Esophagus (tissue), 2 donors: ENCODE results near the gene PLEKHM2. TPM values are rescaled to one million over a fixed set of nuclear protein-coding genes. Genes with fewer than 3 reads are reported as not detected.

ENCODE experiments used
- H3K27ac ChIP-seq, 2 donors: one replicate each; pipeline ENCODE4 v1.5.1; 2013; ENCODE audit warnings: low read depth in 2 of 2, mild to moderate bottlenecking in 2 of 2, inconsistent platforms in 1 of 2, low read length in 1 of 2, moderate library complexity in 1 of 2
- H3K27me3 ChIP-seq, 2 donors: one replicate each; pipeline ENCODE4 v1.6.1; 2013; ENCODE audit warnings: low read length in 2 of 2, control low read depth in 1 of 2, mild to moderate bottlenecking in 1 of 2; ENCODE audit not compliant: insufficient read depth in 2 of 2, control insufficient read depth in 1 of 2
- H3K36me3 ChIP-seq, 2 donors: one replicate each; pipeline ENCODE4 v1.6.1; 2013; ENCODE audit warnings: low read length in 1 of 2; ENCODE audit not compliant: control insufficient read depth in 2 of 2, insufficient read depth in 2 of 2
- H3K4me1 ChIP-seq, 2 donors: one replicate each; pipeline ENCODE4 v1.6.1; 2013; ENCODE audit warnings: low read length in 1 of 2; ENCODE audit not compliant: control insufficient read depth in 2 of 2, insufficient read depth in 2 of 2
- H3K4me3 ChIP-seq, 2 donors: one replicate each; pipeline ENCODE4 v1.5.1; 2013; ENCODE audit warnings: low read length in 2 of 2, mild to moderate bottlenecking in 2 of 2, low read depth in 1 of 2, moderate library complexity in 1 of 2
- H3K9me3 ChIP-seq, 2 donors: one replicate each; pipeline ENCODE4 v1.6.1; 2013; ENCODE audit warnings: mild to moderate bottlenecking in 2 of 2, low read depth in 1 of 2, low read length in 1 of 2, moderate library complexity in 1 of 2; ENCODE audit not compliant: control insufficient read depth in 2 of 2, insufficient read depth in 1 of 2
- WGBS, 2 donors: extraction: QIAGEN DNeasy Blood & Tissue Kit; methylation state at CpG; one replicate each; pipeline ENCODE4 v1.1.7; 2013; 5-methylcytosine and 5-hydroxymethylcytosine counted together
- polyA plus RNA-seq, 2 donors: library from polyadenylated mRNA; stranded (reverse); fragments of 200-250 nt; gene quantifications; one replicate each; pipeline ENCODE4 v1.2.3, GENCODE V29; 2013
- donor health status: healthy with polysubstance abuse.
- donor health status: Bipolar disorder and iron deficiency.

The PLEKHM2 gene
- polyA plus RNA-seq, 2 donors = 34.5 to 40.7 TPM

GRCh38 chr1:15683345-15684039 is 628 bp upstream of the PLEKHM2 start:
- Histone ChIP-seq H3K9me3 (no peaks in the 10 kb centered on the region), H3K4me1 (peaks cover 0 to 9% of the 10 kb centered on the region in 2 donors)
- 40 to 41% methylated on average over 17 to 18 of the region's 18 CpGs for WGBS, 2 donors

GRCh38 chr1:15684468-15685291 is 560 bp downstream of the PLEKHM2 start:
- WGBS, 2 donors = 0 to 1% methylated on average over 19 to 72 of the region's 72 CpGs
- H3K27ac ChIP-seq = peak overlapping the region; percentile 88 to 96
- peaks cover 0 to 9% of the 10 kb centered on the region in 2 donors for H3K4me1 ChIP-seq
- H3K36me3 ChIP-seq = no peaks in the 10 kb centered on the region
- no peaks in the 10 kb centered on the region for H3K27me3 ChIP-seq
- no peaks in the 10 kb centered on the region for H3K9me3 ChIP-seq
- peak overlapping the region; percentile 78 to 79 for H3K4me3 ChIP-seq

More at GRCh38 chr1:15683345-15684039, 628 bp upstream of the PLEKHM2 start:
- Histone ChIP-seq H3K4me3 (peak overlapping the region; percentile 78 to 79), H3K27me3 (no peaks in the 10 kb centered on the region), H3K27ac (peak overlapping the region; percentile 88 to 96), H3K36me3 (no peaks in the 10 kb centered on the region)

- Histone ChIP-seq H3K36me3 (no peaks in the 10 kb centered on the region), H3K4me3 (peak overlapping the region in 1 of 2 donors; percentile 30), H3K27me3 (no peaks in the 10 kb centered on the region), H3K27ac (peak overlapping the region; percentile 59 to 61), H3K4me1 (peaks cover 0 to 9% of the 10 kb centered on the region in 2 donors), H3K9me3 (no peaks in the 10 kb centered on the region)
- 37 to 42% methylated on average over 4 of the region's 4 CpGs for WGBS, 2 donors
These were observed 1.7 kb downstream of the PLEKHM2 start for GRCh38 chr1:15685820-15686219.

- H3K9me3 ChIP-seq = no peaks in the 10 kb centered on the region
- WGBS, 2 donors = 71 to 78% methylated on average over 2 of the region's 2 CpGs
- peaks cover 0 to 2% of the 10 kb centered on the region in 2 donors for H3K36me3 ChIP-seq
- H3K27ac ChIP-seq = peak overlapping the region in 1 of 2 donors; percentile 24
- no peaks in the 10 kb centered on the region for H3K27me3 ChIP-seq
- peaks cover 0 to 4% of the 10 kb centered on the region in 2 donors for H3K4me1 ChIP-seq
- H3K4me3 ChIP-seq = no peak overlapping the region
These were observed 3.3 kb downstream of the PLEKHM2 start for GRCh38 chr1:15687446-15687845.

- Histone ChIP-seq H3K27ac (no peak overlapping the region), H3K27me3 (no peaks in the 10 kb centered on the region), H3K36me3 (peaks cover 0 to 2% of the 10 kb centered on the region in 2 donors), H3K9me3 (no peaks in the 10 kb centered on the region), H3K4me1 (no peaks in the 10 kb centered on the region), H3K4me3 (no peak overlapping the region)
- WGBS, 2 donors = 94 to 96% methylated on average over 6 of the region's 6 CpGs
These were observed 6.2 kb downstream of the PLEKHM2 start for GRCh38 chr1:15690317-15690716.

- Histone ChIP-seq H3K27ac (no peak overlapping the region), H3K4me3 (no peak overlapping the region), H3K4me1 (no peaks in the 10 kb centered on the region), H3K36me3 (peaks cover under 1 to 2% of the 10 kb centered on the region in 2 donors), H3K9me3 (no peaks in the 10 kb centered on the region), H3K27me3 (no peaks in the 10 kb centered on the region)
- WGBS, 2 donors = 65% methylated on average over 11 of the region's 11 CpGs
These were observed 7.4 kb downstream of the PLEKHM2 start for GRCh38 chr1:15691434-15692032.

- peaks cover 0 to 3% of the 10 kb centered on the region in 2 donors for H3K4me1 ChIP-seq
- peaks cover 3 to 5% of the 10 kb centered on the region in 2 donors for H3K36me3 ChIP-seq
- no peaks in the 10 kb centered on the region for H3K27me3 ChIP-seq
- H3K27ac ChIP-seq = no peak overlapping the region
- no peaks in the 10 kb centered on the region for H3K9me3 ChIP-seq
- no peak overlapping the region for H3K4me3 ChIP-seq
- 70 to 75% methylated on average over 5 of the region's 5 CpGs for WGBS, 2 donors
These were observed 8.1 kb downstream of the PLEKHM2 start for GRCh38 chr1:15692121-15692682.

- Histone ChIP-seq H3K27ac (no peak overlapping the region), H3K36me3 (peaks cover 3 to 5% of the 10 kb centered on the region in 2 donors), H3K9me3 (no peaks in the 10 kb centered on the region), H3K4me3 (no peak overlapping the region), H3K4me1 (peaks cover 0 to 3% of the 10 kb centered on the region in 2 donors), H3K27me3 (no peaks in the 10 kb centered on the region)
- WGBS, 2 donors = 79 to 86% methylated on average over 5 of the region's 5 CpGs
These were observed 9.3 kb downstream of the PLEKHM2 start for GRCh38 chr1:15693371-15693770.

GRCh38 chr1:15696956-15697521 is 12.9 kb downstream of the PLEKHM2 start:
- Histone ChIP-seq H3K27ac (peak overlapping the region; percentile 34 to 58), H3K36me3 (peaks cover 3 to 4% of the 10 kb centered on the region in 2 donors), H3K9me3 (no peaks in the 10 kb centered on the region), H3K4me3 (no peak overlapping the region), H3K4me1 (peaks cover 0 to 3% of the 10 kb centered on the region in 2 donors), H3K27me3 (no peaks in the 10 kb centered on the region)
- WGBS, 2 donors = 59 to 67% methylated on average over 10 of the region's 10 CpGs
